NCI-H2196 (cell line): ENCODE results near the gene TMEM164.

Experiments
- DNase-seq: peaks from one replicate; lab custom pipeline; 2025; ENCODE audit not compliant: unreplicated experiment; lab: John Stamatoyannopoulos, UW

The TMEM164 gene

DNA sequence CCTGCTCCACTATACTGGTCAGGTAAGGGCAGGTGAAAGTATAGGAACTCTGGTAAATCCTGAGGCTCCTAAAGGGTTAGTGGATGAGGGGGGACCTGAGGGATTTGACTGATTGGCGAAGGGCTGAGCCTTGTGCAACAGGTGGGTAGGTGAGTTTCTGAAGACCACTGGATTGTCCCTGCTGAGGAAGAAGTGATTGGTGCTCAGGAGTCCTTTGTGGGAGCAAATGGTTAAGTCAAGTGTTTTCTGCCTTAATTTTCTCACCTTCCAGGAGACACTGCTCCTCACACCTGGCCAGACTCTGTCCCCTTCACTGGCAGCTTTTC is 158.4 kb downstream of the TMEM164 start:
- no peak for DNase-seq

DNA sequence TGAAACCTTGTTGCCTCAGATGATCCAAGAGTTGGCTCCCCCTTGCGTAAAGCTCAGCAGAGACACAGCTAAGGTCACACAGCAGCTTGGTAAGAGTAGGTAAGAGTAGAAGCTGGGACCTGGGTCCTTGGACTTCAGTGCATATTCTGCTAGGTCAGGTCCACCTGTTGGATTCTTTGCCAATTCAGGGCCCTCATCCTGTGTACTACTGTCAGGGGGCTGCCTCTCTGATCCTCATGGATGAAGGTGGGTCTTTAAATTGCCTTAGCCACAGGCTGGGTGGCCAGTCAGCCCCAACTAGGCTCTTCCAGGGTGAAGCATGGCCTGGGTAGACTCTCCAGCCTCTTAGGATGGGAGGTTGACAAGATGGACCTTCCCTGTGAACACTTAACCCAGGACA is 159.2 kb downstream of the TMEM164 start:
- no peak for DNase-seq

- no peak for DNase-seq
Observed at GRCh38 chrX:110162867-110163266, 160.0 kb downstream of the TMEM164 start.

DNA sequence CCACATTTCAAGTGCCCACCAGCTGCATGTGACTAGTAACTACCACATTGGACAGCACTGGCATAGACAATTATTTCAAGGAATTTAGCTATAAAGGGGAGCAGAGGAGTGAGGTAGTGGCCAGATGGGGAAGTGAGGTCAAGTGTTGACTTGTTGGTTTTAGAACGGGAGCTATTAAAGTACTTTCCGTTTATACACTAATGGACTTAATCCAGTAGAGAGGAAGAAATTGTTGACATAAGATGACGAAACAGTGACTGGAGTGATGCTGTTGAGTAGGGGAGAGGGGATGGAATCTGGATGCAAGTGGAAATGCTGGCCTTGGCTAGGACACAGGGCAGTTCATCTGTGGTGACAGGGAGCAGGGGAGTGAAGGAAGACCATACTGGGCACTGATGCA is 160.6 kb downstream of the TMEM164 start:
- DNase-seq, result no peak

DNA sequence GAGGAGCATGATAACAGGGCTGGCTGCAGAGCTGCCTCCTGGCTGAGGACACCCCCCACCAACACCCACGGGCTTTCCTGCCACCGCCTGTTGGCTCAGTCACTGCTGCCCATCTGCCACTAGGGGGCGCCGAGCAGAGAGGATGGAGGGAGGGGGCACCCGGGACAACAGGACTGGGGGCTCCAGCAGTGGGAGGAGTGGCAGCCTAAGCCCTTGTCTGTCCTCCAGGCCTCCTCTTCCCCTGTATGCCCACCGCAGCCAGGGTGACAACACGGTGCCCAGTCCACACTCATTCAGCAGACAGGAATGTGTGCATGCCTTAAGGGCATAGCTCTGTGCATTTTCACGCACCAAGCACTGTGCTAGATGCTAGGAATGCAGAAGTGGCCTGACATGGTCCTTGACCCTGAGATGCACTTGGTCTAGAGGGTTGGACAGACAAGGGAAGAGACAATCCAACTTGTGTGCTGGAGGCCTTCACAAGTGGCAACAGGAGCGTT is 165.1 kb downstream of the TMEM164 start:
- DNase-seq, result no peak

DNA sequence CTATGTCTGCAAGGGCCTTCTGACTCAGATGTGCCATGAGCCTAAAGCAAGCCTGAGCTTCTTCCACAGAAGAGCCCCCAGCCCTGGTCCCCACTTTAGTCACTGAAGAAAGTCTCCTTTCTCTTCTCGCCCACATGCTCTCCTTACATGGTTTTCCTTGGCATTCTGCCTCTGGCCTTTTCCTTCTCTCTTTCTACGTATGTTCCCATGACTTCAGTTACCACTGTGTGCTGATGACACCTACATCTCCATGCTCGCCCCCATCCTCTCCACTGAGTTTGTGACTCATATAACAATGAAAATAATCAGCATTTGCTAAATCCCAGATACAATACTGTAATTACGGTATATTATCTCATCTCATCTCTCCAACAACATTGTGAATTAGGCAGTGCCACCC is 165.7 kb downstream of the TMEM164 start:
- no peak for DNase-seq

DNA sequence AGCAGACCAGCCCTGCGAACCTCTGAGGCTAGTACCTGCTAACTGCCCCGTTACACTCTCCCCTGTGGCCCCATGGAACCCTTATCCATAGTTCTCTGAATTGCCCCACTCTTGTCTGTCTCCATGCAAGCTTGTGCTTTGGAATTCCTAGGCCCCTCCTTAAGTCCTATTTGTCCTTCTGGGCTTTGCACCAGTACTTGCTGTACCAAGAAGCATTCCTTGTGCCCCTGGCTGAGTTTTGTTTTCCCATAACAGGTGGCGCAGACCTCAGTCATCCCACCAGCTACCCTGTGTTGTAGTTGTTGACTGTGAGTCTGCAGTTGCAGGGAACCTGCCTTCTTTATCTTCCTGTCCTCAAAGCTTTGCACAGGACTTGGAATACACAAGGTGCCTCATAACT is 167.1 kb downstream of the TMEM164 start:
- DNase-seq, result no peak

- DNase-seq, result no peak
Observed at GRCh38 chrX:110171442-110171841, 168.5 kb downstream of the TMEM164 start.

GRCh38 chrX:110172215-110172614 is 169.3 kb downstream of the TMEM164 start:
- no peak for DNase-seq

GRCh38 chrX:110173192-110174175 is 170.6 kb downstream of the TMEM164 start:
- no peak for DNase-seq

GRCh38 chrX:110175146-110175545 is 172.2 kb downstream of the TMEM164 start:
- no peak for DNase-seq

- no peak for DNase-seq
Observed at GRCh38 chrX:110175696-110176095, 172.8 kb downstream of the TMEM164 start.

DNA sequence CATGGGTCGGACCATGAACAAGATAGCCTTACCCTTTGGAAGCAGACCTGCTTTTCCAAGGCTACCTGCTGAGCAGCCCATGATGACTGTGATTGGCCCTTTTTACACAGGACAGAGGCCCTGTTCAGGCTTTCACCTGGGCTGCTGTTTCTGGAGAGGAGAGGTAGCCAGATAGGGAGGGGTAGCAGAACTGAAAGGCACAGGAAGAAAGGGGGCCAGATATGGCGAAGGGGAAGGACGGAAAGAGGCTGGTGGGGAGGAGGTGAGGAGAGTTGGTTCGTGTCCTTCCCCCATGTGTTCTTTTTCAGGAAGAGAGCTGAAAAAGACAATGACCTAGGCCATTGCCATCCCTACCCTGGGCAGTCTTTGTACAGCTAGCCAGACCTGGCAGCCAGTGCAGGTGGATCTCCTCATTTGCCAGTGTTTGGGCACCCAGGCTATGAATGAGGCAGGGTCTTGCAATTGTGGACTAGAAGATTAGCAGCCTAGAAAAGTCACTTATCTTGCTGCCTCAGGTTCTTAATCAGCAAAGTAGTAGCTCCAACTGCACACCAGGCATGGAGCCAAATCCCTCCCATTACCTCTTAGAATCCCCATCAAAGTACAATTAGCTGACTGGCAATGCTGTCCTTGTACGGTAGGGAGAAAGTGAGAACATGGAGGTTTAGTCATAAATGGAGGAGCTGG is 175.4 kb downstream of the TMEM164 start:
- peak; percentile 5 for DNase-seq

- DNase-seq, result no peak
Observed at GRCh38 chrX:110180176-110180927, 177.4 kb downstream of the TMEM164 start.

GRCh38 chrX:110180928-110181310 is 178.0 kb downstream of the TMEM164 start:
- DNase-seq, result no peak

DNA sequence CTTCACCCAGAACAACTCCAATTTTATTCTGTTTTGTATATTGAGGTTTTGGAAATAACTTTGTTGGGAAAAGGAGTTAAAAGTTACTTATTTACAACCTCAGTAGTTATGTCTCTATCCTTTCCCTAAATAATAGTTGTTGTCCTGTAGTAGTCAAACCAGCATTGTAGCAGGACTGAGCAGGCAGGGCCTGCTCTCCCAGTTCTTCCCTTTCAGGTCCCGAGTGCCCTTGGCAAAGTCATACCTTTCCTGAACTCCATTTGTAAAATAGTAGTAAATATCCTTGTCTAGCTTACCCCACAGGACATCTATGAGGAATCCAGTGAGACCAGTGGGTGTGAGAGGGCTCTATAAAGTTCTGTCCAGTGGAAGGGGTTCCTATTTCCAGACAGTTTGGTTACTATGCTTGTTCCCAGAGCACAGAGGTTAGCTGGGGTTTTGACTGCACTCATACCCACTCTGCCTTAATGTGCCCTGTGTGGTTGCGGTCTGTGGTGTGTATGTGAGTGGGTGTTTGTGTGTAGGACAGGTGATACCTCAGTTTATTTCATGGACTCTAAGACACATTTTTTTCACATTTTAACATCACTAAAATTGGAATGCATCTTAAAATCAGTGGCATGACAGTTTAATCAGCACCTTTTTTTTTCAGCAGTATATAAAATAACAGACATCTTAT is 178.7 kb downstream of the TMEM164 start:
- no peak for DNase-seq

- no peak for DNase-seq
Observed at GRCh38 chrX:110182362-110182761, 179.4 kb downstream of the TMEM164 start.

DNA sequence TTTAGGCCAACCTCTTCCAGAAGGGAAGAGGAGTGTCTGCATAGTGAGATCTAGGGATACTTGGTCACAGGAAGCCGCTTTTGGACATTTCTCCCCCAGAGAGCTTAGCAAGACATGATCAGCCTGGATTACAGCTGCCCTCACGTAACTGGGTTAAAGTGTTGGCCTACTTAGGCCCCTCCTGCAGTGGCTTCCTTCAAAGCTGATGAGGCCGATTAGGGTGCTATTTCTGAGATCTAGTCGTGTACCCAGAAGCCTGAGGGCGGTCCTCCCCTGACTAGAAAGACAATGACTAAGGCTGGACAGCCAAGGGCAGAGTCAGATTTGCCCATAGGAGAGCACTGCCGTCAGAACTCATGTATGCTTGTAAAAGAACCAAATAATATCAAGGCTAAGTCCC is 180.0 kb downstream of the TMEM164 start:
- DNase-seq, result no peak

- DNase-seq, result no peak
Observed at GRCh38 chrX:110183314-110183713, 180.4 kb downstream of the TMEM164 start.

DNA sequence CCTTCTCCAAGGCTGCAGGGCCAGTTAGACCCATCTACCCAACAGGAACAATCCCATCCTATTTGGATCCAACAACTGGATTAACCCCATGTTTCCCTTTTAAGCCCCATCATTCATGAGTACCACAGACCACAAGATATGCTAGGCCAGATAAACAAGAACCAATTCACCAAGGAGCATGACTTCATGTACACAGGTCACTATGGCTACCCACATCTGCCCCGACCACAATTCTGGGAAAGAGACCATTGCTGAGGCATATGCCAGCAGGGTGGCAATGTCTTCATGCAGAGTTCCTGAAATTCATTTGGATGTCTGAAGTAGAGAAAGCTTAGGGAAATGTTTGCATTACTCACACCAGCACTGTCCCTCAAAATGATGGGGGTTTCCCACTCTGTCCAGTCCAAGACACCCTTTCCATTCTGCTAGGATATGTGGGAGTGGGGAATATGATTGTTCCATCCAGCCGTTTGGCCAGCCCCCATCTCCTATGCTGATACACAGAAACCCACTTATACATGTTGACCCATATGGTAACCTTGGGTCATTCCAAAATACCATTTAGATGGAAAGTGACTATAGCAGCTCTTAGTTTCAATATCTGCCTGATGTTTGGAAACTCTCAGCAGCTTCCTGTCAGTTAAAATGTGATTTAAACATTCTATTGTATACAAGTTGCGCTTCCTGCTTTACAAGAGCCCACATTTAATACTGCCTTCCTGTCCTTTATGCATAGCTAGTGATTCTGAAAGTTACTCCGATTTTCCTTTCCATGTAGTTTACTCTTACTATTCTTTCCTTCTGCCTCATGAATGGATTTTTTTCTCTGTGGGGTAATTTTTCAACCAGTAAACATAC is 186.0 kb downstream of the TMEM164 start:
- no peak for DNase-seq
